ENCODE results near the gene ORM1.

Gene ORM1

GRCh38 chr9:114307899-114308267 is 15.0 kb upstream of the ORM1 start:
- H2BK5ac ChIP-seq (ENCODE audit: low read length), result no peak overlapping the region
- H3K79me1 ChIP-seq (ENCODE audit: low read length), result no peaks in the 10 kb centered on the region
- no peak overlapping the region for H4K5ac ChIP-seq (ENCODE audit: low read length)
- no peak overlapping the region for H4K8ac ChIP-seq (ENCODE audit: low read depth, low read length)
- H3K4ac ChIP-seq (ENCODE audit: low read depth, low read length), result no peak overlapping the region
- no peaks in the 10 kb centered on the region for H3K79me2 ChIP-seq (ENCODE audit: control insufficient read depth, insufficient read depth, low read length)
- H2BK15ac ChIP-seq (replicated peaks; ENCODE audit: low read depth), result no peak overlapping the region
- H3K27ac ChIP-seq (ENCODE audit: low read depth, low read length), result no peak overlapping the region
- H3K36me3 ChIP-seq (ENCODE audit: control insufficient read depth, insufficient read depth, low read length), result no peaks in the 10 kb centered on the region
- no peak overlapping the region for H3K4me2 ChIP-seq (ENCODE audit: low read length)
- DNase-seq, result no peak
- no peak overlapping the region for H3K9ac ChIP-seq (ENCODE audit: low read length)
- H3K56ac ChIP-seq (ENCODE audit: low read length), result no peak overlapping the region
- no peak overlapping the region for H3K18ac ChIP-seq (ENCODE audit: low read length)
- no peaks in the 10 kb centered on the region for H3K27me3 ChIP-seq (ENCODE audit: insufficient read depth, low read length, poor library complexity)
- no peak overlapping the region for H3K4me3 ChIP-seq (ENCODE audit: low read length)
- no peak overlapping the region for H2BK120ac ChIP-seq (ENCODE audit: low read depth, low read length)
- no CpG with 5 or more reads among the region's 6 CpGs for WGBS (ENCODE audit: extremely low coverage, insufficient coverage, low lambda C conversion rate)
- no peak overlapping the region for H3K23ac ChIP-seq (ENCODE audit: low read length)
- H2AK5ac ChIP-seq (ENCODE audit: low read length), result no peak overlapping the region
- H3K4me1 ChIP-seq (ENCODE audit: control insufficient read depth, low read depth, low read length), result no peaks in the 10 kb centered on the region

GRCh38 chr9:114308361-114308950 is 14.4 kb upstream of the ORM1 start:
- Histone ChIP-seq H3K18ac (ENCODE audit: low read length) (no peak overlapping the region), H3K23ac (ENCODE audit: low read length) (no peak overlapping the region), H3K36me3 (ENCODE audit: control insufficient read depth, insufficient read depth, low read length) (no peaks in the 10 kb centered on the region), H3K4me3 (ENCODE audit: low read length) (no peak overlapping the region), H3K4me2 (ENCODE audit: low read length) (no peak overlapping the region), H4K8ac (ENCODE audit: low read depth, low read length) (no peak overlapping the region), H2BK120ac (ENCODE audit: low read depth, low read length) (no peak overlapping the region), H2BK15ac (replicated peaks; ENCODE audit: low read depth) (no peak overlapping the region), H3K4me1 (ENCODE audit: control insufficient read depth, low read depth, low read length) (no peaks in the 10 kb centered on the region), H3K79me1 (ENCODE audit: low read length) (no peaks in the 10 kb centered on the region), H2BK5ac (ENCODE audit: low read length) (no peak overlapping the region), H3K4ac (ENCODE audit: low read depth, low read length) (no peak overlapping the region), H3K56ac (ENCODE audit: low read length) (no peak overlapping the region), H3K27ac (ENCODE audit: low read depth, low read length) (no peak overlapping the region), H3K27me3 (ENCODE audit: insufficient read depth, low read length, poor library complexity) (no peaks in the 10 kb centered on the region), H4K5ac (ENCODE audit: low read length) (no peak overlapping the region), H2AK5ac (ENCODE audit: low read length) (no peak overlapping the region), H3K9ac (ENCODE audit: low read length) (no peak overlapping the region), H3K79me2 (ENCODE audit: control insufficient read depth, insufficient read depth, low read length) (no peaks in the 10 kb centered on the region)
- no peak for DNase-seq
- WGBS (ENCODE audit: extremely low coverage, insufficient coverage, low lambda C conversion rate), result no CpG with 5 or more reads among the region's 13 CpGs

DNA sequence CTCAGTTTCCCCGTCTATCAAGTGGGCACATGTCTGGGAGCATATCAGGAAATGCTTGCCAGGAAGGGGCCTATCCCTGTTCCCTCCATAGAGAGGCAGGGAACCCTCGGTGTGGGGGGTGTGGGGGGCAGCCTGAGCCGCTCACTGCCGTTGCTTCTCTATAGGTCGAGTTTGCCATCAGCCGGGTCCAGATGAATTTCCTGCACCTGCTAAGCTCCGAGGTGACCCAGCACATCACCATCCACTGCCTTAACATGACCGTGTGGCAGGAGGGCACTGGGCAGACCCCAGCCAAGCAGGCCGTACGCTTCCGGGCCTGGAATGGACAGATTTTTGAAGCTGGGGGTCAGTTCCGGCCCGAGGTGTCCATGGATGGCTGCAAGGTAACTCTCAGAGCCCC is 13.8 kb upstream of the ORM1 start:
- H2AK5ac ChIP-seq (ENCODE audit: low read length), result no peak overlapping the region
- H3K23ac ChIP-seq (ENCODE audit: low read length), result no peak overlapping the region
- H3K27ac ChIP-seq (ENCODE audit: low read depth, low read length), result no peak overlapping the region
- H3K79me2 ChIP-seq (ENCODE audit: control insufficient read depth, insufficient read depth, low read length), result no peaks in the 10 kb centered on the region
- no peak for DNase-seq
- no peaks in the 10 kb centered on the region for H3K36me3 ChIP-seq (ENCODE audit: control insufficient read depth, insufficient read depth, low read length)
- no peaks in the 10 kb centered on the region for H3K79me1 ChIP-seq (ENCODE audit: low read length)
- H3K18ac ChIP-seq (ENCODE audit: low read length), result no peak overlapping the region
- no peaks in the 10 kb centered on the region for H3K27me3 ChIP-seq (ENCODE audit: insufficient read depth, low read length, poor library complexity)
- H4K5ac ChIP-seq (ENCODE audit: low read length), result no peak overlapping the region
- no peak overlapping the region for H2BK5ac ChIP-seq (ENCODE audit: low read length)
- no CpG with 5 or more reads among the region's 13 CpGs for WGBS (ENCODE audit: extremely low coverage, insufficient coverage, low lambda C conversion rate)
- no peak overlapping the region for H3K56ac ChIP-seq (ENCODE audit: low read length)
- no peaks in the 10 kb centered on the region for H3K4me1 ChIP-seq (ENCODE audit: control insufficient read depth, low read depth, low read length)
- H3K4me3 ChIP-seq (ENCODE audit: low read length), result no peak overlapping the region
- no peak overlapping the region for H3K9ac ChIP-seq (ENCODE audit: low read length)
- H3K4ac ChIP-seq (ENCODE audit: low read depth, low read length), result no peak overlapping the region
- H2BK15ac ChIP-seq (replicated peaks; ENCODE audit: low read depth), result no peak overlapping the region
- no peak overlapping the region for H2BK120ac ChIP-seq (ENCODE audit: low read depth, low read length)
- no peak overlapping the region for H3K4me2 ChIP-seq (ENCODE audit: low read length)
- no peak overlapping the region for H4K8ac ChIP-seq (ENCODE audit: low read depth, low read length)

- Histone ChIP-seq H3K9ac (ENCODE audit: low read length) (no peak overlapping the region), H2BK120ac (ENCODE audit: low read depth, low read length) (no peak overlapping the region), H2BK15ac (replicated peaks; ENCODE audit: low read depth) (no peak overlapping the region), H3K4me1 (ENCODE audit: control insufficient read depth, low read depth, low read length) (no peaks in the 10 kb centered on the region), H2AK5ac (ENCODE audit: low read length) (no peak overlapping the region), H3K18ac (ENCODE audit: low read length) (no peak overlapping the region), H2BK5ac (ENCODE audit: low read length) (no peak overlapping the region), H3K27me3 (ENCODE audit: insufficient read depth, low read length, poor library complexity) (no peaks in the 10 kb centered on the region), H3K56ac (ENCODE audit: low read length) (no peak overlapping the region), H3K4me2 (ENCODE audit: low read length) (no peak overlapping the region), H3K4me3 (ENCODE audit: low read length) (no peak overlapping the region), H3K4ac (ENCODE audit: low read depth, low read length) (no peak overlapping the region), H3K79me2 (ENCODE audit: control insufficient read depth, insufficient read depth, low read length) (no peaks in the 10 kb centered on the region), H3K27ac (ENCODE audit: low read depth, low read length) (no peak overlapping the region), H3K36me3 (ENCODE audit: control insufficient read depth, insufficient read depth, low read length) (no peaks in the 10 kb centered on the region), H4K8ac (ENCODE audit: low read depth, low read length) (no peak overlapping the region), H3K79me1 (ENCODE audit: low read length) (no peaks in the 10 kb centered on the region), H3K23ac (ENCODE audit: low read length) (no peak overlapping the region), H4K5ac (ENCODE audit: low read length) (no peak overlapping the region)
- no peak for DNase-seq
- no CpG with 5 or more reads among the region's 22 CpGs for WGBS (ENCODE audit: extremely low coverage, insufficient coverage, low lambda C conversion rate)
Observed at GRCh38 chr9:114310471-114311450, 12.1 kb upstream of the ORM1 start.

DNA sequence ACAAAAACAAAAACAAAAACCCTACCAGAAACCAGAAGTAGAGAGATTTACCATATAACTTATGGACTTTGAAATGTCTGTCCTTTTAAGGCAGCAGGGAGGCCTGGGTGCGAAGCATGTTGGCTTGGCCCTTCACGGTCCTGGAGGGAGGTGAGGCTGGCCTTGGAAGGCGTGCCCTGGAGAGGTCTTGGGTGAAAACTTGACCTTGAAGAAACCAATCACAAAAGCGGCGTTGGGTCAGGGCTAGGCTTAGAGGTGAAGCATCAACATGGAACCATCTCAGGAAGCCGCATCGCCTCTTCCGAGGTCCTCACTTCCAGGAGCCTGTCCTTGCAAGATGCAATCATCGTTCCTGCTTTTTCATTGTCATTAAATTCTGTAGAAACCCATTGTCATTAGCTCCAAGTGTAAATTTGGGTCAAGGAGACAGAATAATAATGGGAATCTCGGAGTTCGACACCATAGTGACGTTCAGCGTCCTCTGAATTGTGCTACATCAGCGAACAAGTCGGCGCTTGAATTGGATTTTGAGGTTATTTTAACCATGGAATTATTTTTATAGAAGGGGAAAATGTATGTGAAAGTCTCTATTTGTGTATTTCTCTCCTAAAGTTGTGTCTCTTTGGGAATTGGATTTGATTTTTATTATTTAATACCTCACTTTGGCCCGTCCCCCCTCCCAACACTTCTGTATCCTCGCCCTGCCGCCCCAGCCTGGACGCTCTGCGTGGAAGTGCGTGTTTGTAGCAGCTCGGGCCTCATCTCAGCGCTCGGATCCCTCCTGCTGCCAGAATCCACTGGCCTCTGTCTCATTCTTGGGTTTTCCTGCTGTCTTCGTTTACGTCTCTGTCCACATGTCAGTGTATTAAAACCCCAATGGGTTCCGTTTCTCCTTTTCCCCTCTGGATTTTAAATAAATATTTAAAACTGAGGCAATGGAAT is 11.1 kb upstream of the ORM1 start:
- Histone ChIP-seq H2BK120ac (ENCODE audit: low read depth, low read length) (no peak overlapping the region), H2AK5ac (ENCODE audit: low read length) (no peak overlapping the region), H3K56ac (ENCODE audit: low read length) (no peak overlapping the region), H3K27me3 (ENCODE audit: insufficient read depth, low read length, poor library complexity) (no peaks in the 10 kb centered on the region), H3K4me1 (ENCODE audit: control insufficient read depth, low read depth, low read length) (no peaks in the 10 kb centered on the region), H3K36me3 (ENCODE audit: control insufficient read depth, insufficient read depth, low read length) (no peaks in the 10 kb centered on the region), H4K8ac (ENCODE audit: low read depth, low read length) (no peak overlapping the region), H4K5ac (ENCODE audit: low read length) (no peak overlapping the region), H3K4ac (ENCODE audit: low read depth, low read length) (no peak overlapping the region), H3K18ac (ENCODE audit: low read length) (no peak overlapping the region), H3K23ac (ENCODE audit: low read length) (no peak overlapping the region), H2BK5ac (ENCODE audit: low read length) (no peak overlapping the region), H3K4me2 (ENCODE audit: low read length) (no peak overlapping the region), H2BK15ac (replicated peaks; ENCODE audit: low read depth) (no peak overlapping the region), H3K9ac (ENCODE audit: low read length) (no peak overlapping the region), H3K27ac (ENCODE audit: low read depth, low read length) (no peak overlapping the region), H3K79me1 (ENCODE audit: low read length) (no peaks in the 10 kb centered on the region), H3K4me3 (ENCODE audit: low read length) (no peak overlapping the region), H3K79me2 (ENCODE audit: control insufficient read depth, insufficient read depth, low read length) (no peaks in the 10 kb centered on the region)
- no CpG with 5 or more reads among the region's 28 CpGs for WGBS (ENCODE audit: extremely low coverage, insufficient coverage, low lambda C conversion rate)
- no peak for DNase-seq

Data from mesendoderm (in vitro differentiated cells).